ENCODE results near the gene VTI1A. TPM values are rescaled to one million over a fixed set of nuclear protein-coding genes. Genes with fewer than 3 reads are reported as not detected.

VTI1A gene
- total RNA-seq, 4 donors from 2014 or later = 49.3 to 84.5 (median 61.2) TPM

DNA sequence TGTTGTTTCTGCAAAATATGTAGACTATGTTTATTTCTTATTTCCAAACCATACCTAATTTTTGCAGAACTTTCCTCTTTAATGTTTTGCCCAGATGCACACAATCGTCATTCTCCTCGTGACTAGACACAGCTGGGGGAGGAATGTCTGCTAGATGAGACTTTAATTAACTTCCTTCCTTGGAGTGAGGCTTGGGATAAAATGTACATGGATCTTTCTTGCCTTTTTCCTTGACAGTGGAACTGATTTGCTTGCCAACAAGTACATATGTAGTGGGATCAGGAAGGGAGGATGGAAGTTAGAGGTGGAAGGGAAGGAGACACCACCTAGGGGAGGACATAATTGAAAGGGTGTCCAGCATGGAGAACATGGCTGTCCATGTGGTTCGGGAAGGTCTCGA is 172.5 kb downstream of the VTI1A start:
- Histone ChIP-seq H3K36me3 (no peaks in the 10 kb centered on the region), H3K4me3 (replicated peaks in 1 of 3) (no peak overlapping the region), H3K9me3 (no peaks in the 10 kb centered on the region), H3K27ac (no peak overlapping the region), H3K4me1 (no peaks in the 10 kb centered on the region), H3K27me3 (no peaks in the 10 kb centered on the region)
- intact Hi-C loops (cut with DNase I) = no loop called here
- 83 to 87% methylated on average over 4 of the region's 4 CpGs for WGBS, 2 donors
- TF ChIP-seq POLR2A (IDR thresholded peaks at IDR 0.05) = no peak
- TF ChIP-seq, protein P1, sequence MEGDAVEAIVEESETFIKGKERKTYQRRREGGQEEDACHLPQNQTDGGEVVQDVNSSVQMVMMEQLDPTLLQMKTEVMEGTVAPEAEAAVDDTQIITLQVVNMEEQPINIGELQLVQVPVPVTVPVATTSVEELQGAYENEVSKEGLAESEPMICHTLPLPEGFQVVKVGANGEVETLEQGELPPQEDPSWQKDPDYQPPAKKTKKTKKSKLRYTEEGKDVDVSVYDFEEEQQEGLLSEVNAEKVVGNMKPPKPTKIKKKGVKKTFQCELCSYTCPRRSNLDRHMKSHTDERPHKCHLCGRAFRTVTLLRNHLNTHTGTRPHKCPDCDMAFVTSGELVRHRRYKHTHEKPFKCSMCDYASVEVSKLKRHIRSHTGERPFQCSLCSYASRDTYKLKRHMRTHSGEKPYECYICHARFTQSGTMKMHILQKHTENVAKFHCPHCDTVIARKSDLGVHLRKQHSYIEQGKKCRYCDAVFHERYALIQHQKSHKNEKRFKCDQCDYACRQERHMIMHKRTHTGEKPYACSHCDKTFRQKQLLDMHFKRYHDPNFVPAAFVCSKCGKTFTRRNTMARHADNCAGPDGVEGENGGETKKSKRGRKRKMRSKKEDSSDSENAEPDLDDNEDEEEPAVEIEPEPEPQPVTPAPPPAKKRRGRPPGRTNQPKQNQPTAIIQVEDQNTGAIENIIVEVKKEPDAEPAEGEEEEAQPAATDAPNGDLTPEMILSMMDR (IDR thresholded peaks at IDR 0.05) = no peak
- DNase-seq = no peak

DNA sequence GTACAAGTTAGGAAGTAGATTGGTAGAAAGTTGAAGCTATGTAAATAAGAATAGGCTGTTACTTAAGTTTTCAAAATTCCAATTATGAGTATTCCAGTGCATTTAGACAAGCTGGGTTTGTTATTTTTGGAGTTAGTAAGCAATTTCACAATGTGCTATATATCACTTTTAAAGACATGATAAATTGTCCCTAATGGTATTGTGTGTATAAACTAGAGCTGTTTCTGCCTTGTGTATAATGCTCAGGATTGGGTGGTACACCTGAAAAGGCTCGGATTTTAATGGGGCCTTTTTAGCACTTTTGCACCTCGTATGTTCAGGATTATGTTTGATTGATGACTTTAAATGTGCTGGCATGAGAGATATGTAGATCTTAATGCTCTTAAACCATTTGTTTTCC is 175.8 kb downstream of the VTI1A start:
- Histone ChIP-seq H3K9me3 (no peaks in the 10 kb centered on the region), H3K27ac (no peak overlapping the region), H3K4me3 (replicated peaks in 1 of 3) (no peak overlapping the region), H3K4me1 (no peaks in the 10 kb centered on the region), H3K27me3 (no peaks in the 10 kb centered on the region), H3K36me3 (no peaks in the 10 kb centered on the region)
- TF ChIP-seq, protein P1 (IDR thresholded peaks at IDR 0.05) = no peak
- TF ChIP-seq POLR2A (IDR thresholded peaks at IDR 0.05) = no peak
- intact Hi-C loops (cut with DNase I) = no loop called here
- WGBS, 2 donors = 90 to 92% methylated on average over 2 of the region's 2 CpGs
- DNase-seq = no peak

DNA sequence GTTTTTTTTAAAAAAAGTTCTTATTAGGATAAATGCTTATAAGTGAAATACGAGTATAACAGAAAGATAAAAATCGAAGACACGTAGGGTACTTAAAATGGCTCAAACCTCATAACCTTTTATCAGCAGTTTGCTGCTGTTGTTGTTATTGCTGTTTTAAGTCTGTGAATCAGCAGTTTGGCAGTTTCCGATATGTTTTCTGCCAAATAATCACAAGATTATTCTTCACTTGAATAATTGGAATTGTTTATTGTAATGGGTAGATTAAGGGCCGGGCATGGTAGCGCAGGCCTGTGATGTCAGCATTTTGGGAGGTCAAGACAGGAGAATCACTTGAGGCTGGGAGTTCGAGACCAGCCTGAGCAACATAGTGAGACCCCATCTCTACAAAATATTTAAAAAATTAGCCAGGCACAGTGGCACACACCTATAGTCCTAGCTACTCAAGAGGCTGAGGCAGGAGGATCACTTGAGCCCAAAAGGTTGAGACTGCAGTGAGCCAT is 177.6 kb downstream of the VTI1A start:
- H3K36me3 ChIP-seq = no peaks in the 10 kb centered on the region

DNA sequence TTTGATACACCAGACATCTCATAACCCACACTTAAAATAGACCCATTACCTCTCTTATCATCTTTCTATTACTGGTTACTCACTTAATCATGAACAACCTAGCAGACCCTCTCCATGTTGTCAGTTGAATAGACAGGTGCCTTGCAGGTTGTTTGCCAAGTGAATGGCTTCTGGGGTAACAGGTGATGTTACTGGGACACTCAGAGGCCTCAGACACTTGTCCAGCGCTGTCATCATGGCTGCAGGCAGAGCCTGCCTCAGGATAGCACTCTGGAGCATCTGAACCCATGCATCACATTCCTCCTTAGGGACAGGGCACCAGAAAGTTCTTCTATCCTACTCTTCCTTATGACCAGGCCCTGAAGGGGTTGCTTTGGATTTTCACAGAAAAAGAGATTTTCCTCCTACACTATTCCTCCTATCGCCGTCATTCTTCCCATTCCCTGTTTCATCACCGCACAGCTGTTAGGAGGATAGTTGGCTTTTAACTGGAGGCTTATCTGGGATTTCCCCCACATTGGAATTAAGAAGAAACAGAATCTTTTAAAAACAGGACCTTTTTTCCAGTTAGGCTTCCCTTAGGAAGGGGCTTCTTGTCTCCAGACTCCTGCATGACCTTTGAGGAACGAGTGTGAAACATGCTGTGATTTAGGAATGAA is 182.1 kb downstream of the VTI1A start:
- Histone ChIP-seq H3K4me3 (replicated peaks in 1 of 3) (no peak overlapping the region), H3K27me3 (no peaks in the 10 kb centered on the region), H3K4me1 (no peaks in the 10 kb centered on the region), H3K27ac (no peak overlapping the region), H3K36me3 (no peaks in the 10 kb centered on the region), H3K9me3 (no peaks in the 10 kb centered on the region)
- no peak for TF ChIP-seq POLR2A (IDR thresholded peaks at IDR 0.05)
- TF ChIP-seq, protein P1 (IDR thresholded peaks at IDR 0.05) = no peak
- intact Hi-C loops (cut with DNase I) = no loop called here
- 94 to 96% methylated on average over 5 of the region's 5 CpGs for WGBS, 2 donors
- no peak for DNase-seq

More for the DNA sequence above, 177.6 kb downstream of the VTI1A start:
- no peaks in the 10 kb centered on the region for H3K27me3 ChIP-seq
- H3K27ac ChIP-seq = no peak overlapping the region
- H3K4me3 ChIP-seq (replicated peaks in 1 of 3) = no peak overlapping the region
- TF ChIP-seq POLR2A (IDR thresholded peaks at IDR 0.05) = no peak
- no peaks in the 10 kb centered on the region for H3K4me1 ChIP-seq
- no peaks in the 10 kb centered on the region for H3K9me3 ChIP-seq
- no peak for DNase-seq
- 90 to 93% methylated on average over 7 of the region's 7 CpGs for WGBS, 2 donors
- intact Hi-C loops (cut with DNase I) = no loop called here

DNA sequence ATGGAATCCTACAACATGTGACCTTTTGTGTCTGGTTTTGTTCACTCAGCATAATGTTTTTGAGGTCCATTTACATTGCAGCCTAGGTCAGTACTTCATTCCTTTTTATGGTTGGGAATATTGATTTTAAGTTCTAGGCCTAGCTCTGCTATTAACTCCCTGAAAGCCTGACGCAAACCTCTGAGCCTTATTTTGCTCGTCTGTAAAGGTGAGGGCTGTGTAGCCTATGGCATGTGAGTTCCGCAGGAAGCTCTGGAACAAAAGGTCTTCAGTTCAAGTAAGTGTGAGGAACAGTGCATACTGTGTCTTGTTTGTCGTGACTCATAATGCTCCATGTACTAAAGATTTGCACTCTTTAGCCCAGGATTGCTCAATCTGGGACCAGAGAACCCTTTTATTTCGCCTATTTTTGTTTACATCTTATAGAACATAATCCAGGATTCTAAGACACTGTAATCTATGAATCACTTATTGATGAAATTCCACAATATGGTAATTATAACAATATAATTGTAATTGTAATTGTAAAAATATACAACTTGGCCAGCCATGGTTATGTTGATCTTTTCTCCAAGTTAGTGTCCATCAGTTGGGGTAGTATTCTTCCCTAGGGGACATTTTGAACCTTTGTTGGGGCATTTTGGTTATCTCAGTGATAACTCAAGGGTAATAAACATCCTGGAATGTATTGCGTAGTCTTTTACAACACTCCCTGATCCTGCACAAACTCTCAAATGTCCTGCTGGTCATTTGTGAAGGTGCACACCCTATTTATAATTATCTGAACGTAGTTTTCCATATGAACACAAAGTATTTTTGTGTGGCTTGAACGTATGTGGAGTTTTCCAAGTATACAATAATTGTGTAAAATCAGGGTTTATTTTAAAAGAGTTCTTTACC is 184.7 kb downstream of the VTI1A start:
- DNase-seq = no peak
- 95 to 98% methylated on average over 8 of the region's 8 CpGs for WGBS, 2 donors
- Histone ChIP-seq H3K27me3 (no peaks in the 10 kb centered on the region), H3K36me3 (no peaks in the 10 kb centered on the region), H3K4me1 (no peaks in the 10 kb centered on the region), H3K9me3 (no peaks in the 10 kb centered on the region), H3K4me3 (replicated peaks in 1 of 3) (no peak overlapping the region), H3K27ac (no peak overlapping the region)
- intact Hi-C loops (cut with DNase I) = no loop called here
- TF ChIP-seq, protein P1 (IDR thresholded peaks at IDR 0.05) = no peak

All from thyroid gland (tissue), 4 donors.